NCI-H446 (cell line): Measurements from ENCODE around the gene SOX8.

Experiments used
- DNase-seq, 2 experiments: peaks; one replicate each; lab custom pipeline; 2025; lab: John Stamatoyannopoulos, UW

Gene SOX8

GRCh38 chr16:973366-973765 is 8.2 kb upstream of the SOX8 start:
- DNase-seq, result no peak

- no peak for DNase-seq
These were observed 7.5 kb upstream of the SOX8 start for GRCh38 chr16:974001-974601.

- no peak for DNase-seq
These were observed 6.8 kb upstream of the SOX8 start for GRCh38 chr16:974611-975261.

- no peak for DNase-seq
These were observed 6.3 kb upstream of the SOX8 start for GRCh38 chr16:975291-975690.

GRCh38 chr16:976389-976931 is 5.1 kb upstream of the SOX8 start:
- no peak for DNase-seq

- DNase-seq, result no peak
These were observed 4.4 kb upstream of the SOX8 start for GRCh38 chr16:977081-977701.

- DNase-seq, result no peak
These were observed 3.7 kb upstream of the SOX8 start for GRCh38 chr16:977896-978295.

- no peak for DNase-seq
These were observed 3.2 kb upstream of the SOX8 start for GRCh38 chr16:978403-978802.

GRCh38 chr16:979147-979546 is 2.4 kb upstream of the SOX8 start:
- no peak for DNase-seq

- no peak for DNase-seq
These were observed 1.5 kb upstream of the SOX8 start for GRCh38 chr16:979859-980594.

GRCh38 chr16:980595-980854 is 1.0 kb upstream of the SOX8 start:
- DNase-seq, result no peak

GRCh38 chr16:982145-983043 is 824 bp downstream of the SOX8 start:
- DNase-seq, result no peak

- DNase-seq, result no peak
These were observed 1.8 kb downstream of the SOX8 start for GRCh38 chr16:983044-984030.

- no peak for DNase-seq
These were observed 2.6 kb downstream of the SOX8 start for GRCh38 chr16:984121-984694.

- DNase-seq, result no peak
These were observed 3.4 kb downstream of the SOX8 start for GRCh38 chr16:984736-985636.

GRCh38 chr16:985646-986400 is 4.3 kb downstream of the SOX8 start:
- no peak for DNase-seq

GRCh38 chr16:986411-986810 is 4.8 kb downstream of the SOX8 start:
- no peak for DNase-seq

GRCh38 chr16:986925-987582 is 5.5 kb downstream of the SOX8 start:
- DNase-seq, result no peak
